ENCODE measurements around the gene MERTK.

The MERTK gene

GRCh38 chr2:111896576-111896975 is 1.8 kb upstream of the MERTK start:
- H3K4me3 ChIP-seq (ENCODE audit: low read depth, low read length), result no peak overlapping the region
- no peak for TF ChIP-seq CTCF (IDR thresholded peaks at IDR 0.05; ENCODE audit: borderline replicate concordance, insufficient read depth, low read depth, low read length)

GRCh38 chr2:111897630-111897923 is 830 bp upstream of the MERTK start:
- TF ChIP-seq CTCF (IDR thresholded peaks at IDR 0.05; ENCODE audit: borderline replicate concordance, insufficient read depth, low read depth, low read length), result no peak

GRCh38 chr2:111898703-111899514 is 502 bp downstream of the MERTK start:
- peak overlapping the region; percentile 21 for H3K4me3 ChIP-seq (ENCODE audit: low read depth, low read length)
- TF ChIP-seq CTCF (IDR thresholded peaks at IDR 0.05; ENCODE audit: borderline replicate concordance, insufficient read depth, low read depth, low read length), result no peak

More at GRCh38 chr2:111897630-111897923, 830 bp upstream of the MERTK start:
- peak overlapping the region; percentile 42 for H3K4me3 ChIP-seq (ENCODE audit: low read depth, low read length)

GRCh38 chr2:111900859-111901258 is 2.5 kb downstream of the MERTK start:
- TF ChIP-seq CTCF (IDR thresholded peaks at IDR 0.05; ENCODE audit: borderline replicate concordance, insufficient read depth, low read depth, low read length), result no peak
- H3K4me3 ChIP-seq (ENCODE audit: low read depth, low read length), result no peak overlapping the region

GRCh38 chr2:111903516-111903915 is 5.1 kb downstream of the MERTK start:
- H3K4me3 ChIP-seq (ENCODE audit: low read depth, low read length), result no peak overlapping the region
- TF ChIP-seq CTCF (IDR thresholded peaks at IDR 0.05; ENCODE audit: borderline replicate concordance, insufficient read depth, low read depth, low read length), result no peak

- no peak overlapping the region for H3K4me3 ChIP-seq (ENCODE audit: low read depth, low read length)
- no peak for TF ChIP-seq CTCF (IDR thresholded peaks at IDR 0.05; ENCODE audit: borderline replicate concordance, insufficient read depth, low read depth, low read length)
Observed at GRCh38 chr2:111903930-111904439, 5.6 kb downstream of the MERTK start.

All from GM12875 (cell line).